ENCODE results near the gene TMEM11. TPM values are rescaled to one million over a fixed set of nuclear protein-coding genes. Genes with fewer than 3 reads are reported as not detected.

Gene TMEM11
- total RNA-seq, 1 donor from 2014 or later, result 39.7 TPM

DNA sequence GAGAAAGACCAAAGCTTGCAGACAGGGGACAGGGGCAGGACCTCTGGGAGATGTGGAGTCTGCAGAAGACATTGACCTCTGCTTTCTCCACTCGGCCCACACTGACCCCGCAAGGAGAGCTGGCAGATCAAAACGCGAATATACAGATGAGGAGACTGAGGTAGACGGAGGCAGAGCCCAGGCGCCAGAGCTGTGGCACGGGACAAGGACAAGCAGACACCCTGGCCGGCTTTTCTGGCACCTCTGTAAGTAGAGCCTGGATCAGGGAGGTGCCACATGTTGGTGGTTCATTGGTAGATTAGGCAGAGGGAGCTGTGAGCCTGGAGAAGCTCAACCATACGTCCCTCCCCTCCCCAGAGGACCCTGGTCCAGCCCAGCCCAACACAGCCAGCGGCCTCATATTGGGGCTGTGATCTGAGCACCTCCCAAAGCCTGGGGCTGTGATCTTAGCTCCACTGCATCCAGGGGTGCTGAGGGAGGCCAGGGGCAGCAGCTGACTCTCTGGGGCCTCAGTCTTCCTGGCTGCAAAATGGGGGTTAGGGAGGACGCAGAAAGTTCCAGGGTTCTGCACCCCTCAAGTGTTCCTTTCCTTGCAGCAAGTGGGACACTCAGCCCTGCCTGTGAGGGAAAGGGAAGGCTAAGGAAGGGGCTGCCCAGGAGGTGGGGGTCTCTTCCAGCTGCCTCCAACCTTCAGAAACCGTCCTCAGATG is 35.3 kb upstream of the TMEM11 start:
- TF ChIP-seq, protein P1, sequence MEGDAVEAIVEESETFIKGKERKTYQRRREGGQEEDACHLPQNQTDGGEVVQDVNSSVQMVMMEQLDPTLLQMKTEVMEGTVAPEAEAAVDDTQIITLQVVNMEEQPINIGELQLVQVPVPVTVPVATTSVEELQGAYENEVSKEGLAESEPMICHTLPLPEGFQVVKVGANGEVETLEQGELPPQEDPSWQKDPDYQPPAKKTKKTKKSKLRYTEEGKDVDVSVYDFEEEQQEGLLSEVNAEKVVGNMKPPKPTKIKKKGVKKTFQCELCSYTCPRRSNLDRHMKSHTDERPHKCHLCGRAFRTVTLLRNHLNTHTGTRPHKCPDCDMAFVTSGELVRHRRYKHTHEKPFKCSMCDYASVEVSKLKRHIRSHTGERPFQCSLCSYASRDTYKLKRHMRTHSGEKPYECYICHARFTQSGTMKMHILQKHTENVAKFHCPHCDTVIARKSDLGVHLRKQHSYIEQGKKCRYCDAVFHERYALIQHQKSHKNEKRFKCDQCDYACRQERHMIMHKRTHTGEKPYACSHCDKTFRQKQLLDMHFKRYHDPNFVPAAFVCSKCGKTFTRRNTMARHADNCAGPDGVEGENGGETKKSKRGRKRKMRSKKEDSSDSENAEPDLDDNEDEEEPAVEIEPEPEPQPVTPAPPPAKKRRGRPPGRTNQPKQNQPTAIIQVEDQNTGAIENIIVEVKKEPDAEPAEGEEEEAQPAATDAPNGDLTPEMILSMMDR (IDR thresholded peaks at IDR 0.05; ENCODE audit: borderline replicate concordance), result no peak
- DNase-seq, result no peak
- H3K4me3 ChIP-seq, result no peak overlapping the region
- H3K27me3 ChIP-seq (ENCODE audit: low read depth), result no peaks in the 10 kb centered on the region
- peaks cover 83% of the 10 kb centered on the region for H3K4me1 ChIP-seq
- H3K27ac ChIP-seq (replicated peaks), result peak overlapping the region; percentile 69
- no peaks in the 10 kb centered on the region for H3K36me3 ChIP-seq
- no peaks in the 10 kb centered on the region for H3K9me3 ChIP-seq (replicated peaks)
- intact Hi-C loops (cut with micrococcal nuclease), result no loop called here

DNA sequence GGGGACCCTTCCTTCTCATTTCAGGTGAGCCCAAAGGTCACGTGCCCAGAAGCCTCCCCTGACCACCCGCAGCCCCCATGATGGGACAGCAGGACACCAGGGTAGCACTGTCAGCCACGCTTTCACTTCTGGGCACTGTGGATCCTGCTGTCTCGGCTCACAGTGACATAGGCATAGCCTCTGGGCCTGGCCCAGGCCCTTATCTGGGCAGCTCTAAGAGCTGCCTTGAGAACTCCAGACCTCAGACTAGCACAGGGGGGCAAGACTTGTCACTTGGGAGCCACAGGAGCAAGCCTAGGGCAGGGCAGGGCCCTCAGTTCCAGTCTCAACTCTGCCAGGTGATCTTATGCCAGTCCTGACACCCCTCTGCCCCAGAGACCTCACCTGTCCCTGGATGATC is 34.5 kb upstream of the TMEM11 start:
- Histone ChIP-seq H3K4me1 (peaks cover 84% of the 10 kb centered on the region), H3K4me3 (no peak overlapping the region), H3K27me3 (ENCODE audit: low read depth) (no peaks in the 10 kb centered on the region), H3K36me3 (no peaks in the 10 kb centered on the region), H3K9me3 (replicated peaks) (no peaks in the 10 kb centered on the region), H3K27ac (replicated peaks) (peak overlapping the region; percentile 69)
- intact Hi-C loops (cut with micrococcal nuclease), result no loop called here
- DNase-seq, result no peak
- TF ChIP-seq, protein P1 (IDR thresholded peaks at IDR 0.05; ENCODE audit: borderline replicate concordance), result no peak

DNA sequence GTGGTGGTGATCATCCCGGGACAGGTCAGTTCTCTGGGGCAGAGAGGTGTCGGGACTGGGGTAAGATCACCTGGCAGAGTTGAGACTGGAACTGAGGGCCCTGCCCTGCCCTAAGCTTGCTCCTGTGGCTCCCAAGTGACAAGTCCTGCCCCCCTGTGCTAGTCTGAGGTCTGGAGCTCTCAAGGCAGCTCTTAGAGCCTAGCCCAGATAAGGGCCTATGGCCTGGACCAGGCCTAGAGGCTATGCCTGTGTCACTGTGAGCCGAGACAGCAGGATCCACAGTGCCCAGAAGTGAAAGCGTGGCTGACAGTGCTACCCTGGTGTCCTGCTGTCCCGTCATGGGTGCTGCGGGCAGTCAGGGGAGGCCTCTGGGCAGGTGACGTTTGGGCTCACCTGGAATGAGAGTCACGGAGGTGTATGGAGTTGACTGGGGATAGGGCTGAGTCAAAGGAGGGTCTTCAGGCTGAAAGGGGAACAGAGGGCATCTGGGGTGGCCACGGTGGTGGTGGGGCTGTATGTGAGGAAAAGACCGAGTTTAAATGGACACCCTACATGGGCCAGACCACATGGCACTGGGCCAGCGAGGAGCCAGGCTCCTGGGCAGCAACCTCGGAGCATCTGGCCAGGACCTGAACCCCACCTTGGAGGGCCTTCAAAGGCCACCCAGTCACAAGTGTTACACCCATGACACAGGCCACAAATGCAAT is 33.7 kb upstream of the TMEM11 start:
- no peaks in the 10 kb centered on the region for H3K27me3 ChIP-seq (ENCODE audit: low read depth)
- DNase-seq, result no peak
- no peaks in the 10 kb centered on the region for H3K9me3 ChIP-seq (replicated peaks)
- H3K27ac ChIP-seq (replicated peaks), result peak overlapping the region; percentile 69
- H3K4me1 ChIP-seq, result peaks cover 91% of the 10 kb centered on the region
- H3K36me3 ChIP-seq, result no peaks in the 10 kb centered on the region
- H3K4me3 ChIP-seq, result no peak overlapping the region
- TF ChIP-seq, protein P1 (IDR thresholded peaks at IDR 0.05; ENCODE audit: borderline replicate concordance), result no peak
- intact Hi-C loops (cut with micrococcal nuclease), result no loop called here

DNA sequence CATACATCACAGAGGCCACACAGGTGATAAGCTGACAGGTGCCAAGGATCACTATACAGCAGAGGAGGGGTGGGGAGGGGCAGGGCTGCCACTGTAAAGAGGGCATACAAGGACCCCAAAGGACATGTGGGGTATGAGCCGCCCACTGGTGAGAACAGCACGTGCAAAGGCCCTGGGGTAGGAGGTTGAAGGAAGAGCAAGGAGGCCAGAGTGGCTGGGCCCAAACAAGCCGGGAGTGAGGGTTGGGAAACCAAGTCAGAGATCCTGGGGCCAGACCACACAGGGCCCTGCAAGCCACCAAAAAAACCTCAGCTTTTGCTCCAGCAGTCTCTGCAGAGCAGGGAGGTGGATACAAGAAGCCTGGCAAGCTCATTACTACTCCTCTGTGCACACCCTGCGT is 32.7 kb upstream of the TMEM11 start:
- intact Hi-C loops (cut with micrococcal nuclease), result no loop called here
- peak overlapping the region; percentile 69 for H3K27ac ChIP-seq (replicated peaks)
- no peak for DNase-seq
- peaks cover 91% of the 10 kb centered on the region for H3K4me1 ChIP-seq
- no peaks in the 10 kb centered on the region for H3K27me3 ChIP-seq (ENCODE audit: low read depth)
- no peaks in the 10 kb centered on the region for H3K9me3 ChIP-seq (replicated peaks)
- TF ChIP-seq, protein P1 (IDR thresholded peaks at IDR 0.05; ENCODE audit: borderline replicate concordance), result no peak
- H3K36me3 ChIP-seq, result no peaks in the 10 kb centered on the region
- H3K4me3 ChIP-seq, result no peak overlapping the region

DNA sequence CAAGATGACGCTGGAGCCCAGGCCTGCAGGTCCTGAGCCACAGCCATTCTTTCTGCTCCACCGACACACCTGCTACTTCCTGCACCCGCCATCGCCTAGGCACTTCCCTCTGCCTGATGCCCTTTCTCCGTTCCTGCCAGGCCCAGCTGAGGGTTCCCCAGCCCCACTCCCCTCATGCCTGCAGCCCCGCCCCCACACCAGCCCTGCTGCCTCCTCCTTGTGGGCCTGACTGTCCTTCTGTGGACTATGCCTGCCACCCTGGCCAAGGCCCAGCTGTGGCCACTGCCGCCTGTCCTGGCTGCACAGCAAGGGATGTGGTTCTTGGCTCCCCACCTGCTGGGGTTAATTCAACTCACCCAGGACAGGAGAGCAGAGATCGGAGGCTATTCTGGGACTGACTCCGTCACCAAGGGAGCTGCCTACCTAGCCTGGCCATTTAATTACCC is 31.7 kb upstream of the TMEM11 start:
- H3K4me1 ChIP-seq, result peaks cover 84% of the 10 kb centered on the region
- TF ChIP-seq, protein P1 (IDR thresholded peaks at IDR 0.05; ENCODE audit: borderline replicate concordance), result no peak
- peak overlapping the region; percentile 69 for H3K27ac ChIP-seq (replicated peaks)
- no peaks in the 10 kb centered on the region for H3K27me3 ChIP-seq (ENCODE audit: low read depth)
- peaks cover 7% of the 10 kb centered on the region for H3K36me3 ChIP-seq
- DNase-seq, result no peak
- H3K9me3 ChIP-seq (replicated peaks), result no peaks in the 10 kb centered on the region
- H3K4me3 ChIP-seq, result no peak overlapping the region
- intact Hi-C loops (cut with micrococcal nuclease), result no loop called here

All from left ventricle myocardium inferior (tissue), 1 donor.